Measurements from ENCODE around the gene TTC13. TPM values are rescaled to one million over a fixed set of nuclear protein-coding genes. Genes with fewer than 3 reads are reported as not detected.

TTC13 gene
- total RNA-seq, 1 donor from 2014 or later: 14.5 TPM

Other genes starting within 250 kb of the TTC13 start
- not detected in 2 replicates for gene CAPN9, start 231.5 kb downstream of the TTC13 start, total RNA-seq
- gene C1orf198, start 110.3 kb downstream of the TTC13 start, total RNA-seq: 13.8 and 15.2 TPM in 2 replicates
- 10.2 and 11.8 TPM in 2 replicates for gene ARV1, start 233 bp upstream of the TTC13 start, total RNA-seq
- gene FAM89A, start 61.4 kb upstream of the TTC13 start, total RNA-seq: 17.4 and 17.6 TPM in 2 replicates
- not detected in 2 replicates for gene TRIM67, start 183.2 kb upstream of the TTC13 start, total RNA-seq